ENCODE results near the gene PMPCA.

GRCh38 chr9:136434580-136435169, 24.2 kb downstream of the PMPCA start:
- TF ChIP-seq CTCF (conservative IDR thresholded peaks at IDR 0.05; ENCODE audit: low read length) (no peak), EZH2phosphoT487 (IDR thresholded peaks at IDR 0.05; ENCODE audit: borderline replicate concordance) (no peak)

All from Loucy (cell line).